HFFc6 (cell line): Measurements from ENCODE around the gene DYSF. TPM values are rescaled to one million over a fixed set of nuclear protein-coding genes. Genes with fewer than 3 reads are reported as not detected.

Experiments
- DNase-seq: peaks from one replicate; pipeline ENCODE4 v3.0.0-alpha.2; 2018
- H3K27ac Mint-ChIP-seq: 2 replicates; pipeline ENCODE4 v1.8.0; 2020; ENCODE audit warnings: mild to moderate bottlenecking, mixed read lengths
- H3K27me3 Mint-ChIP-seq: 2 replicates; pipeline ENCODE4 v1.8.0; 2021; ENCODE audit warnings: mild to moderate bottlenecking, moderate library complexity, mixed read lengths; ENCODE audit not compliant: insufficient read depth
- H3K36me3 Mint-ChIP-seq: 2 replicates; pipeline ENCODE4 v1.8.0; 2021; ENCODE audit warnings: low read depth, mixed read lengths
- H3K4me1 Mint-ChIP-seq: 2 replicates; pipeline ENCODE4 v1.8.0; 2020; ENCODE audit warnings: low read depth, mixed read lengths
- H3K4me3 Mint-ChIP-seq: 2 replicates; pipeline ENCODE4 v1.8.0; 2020; ENCODE audit warnings: mild to moderate bottlenecking, moderate library complexity, mixed read lengths
- H3K9me3 Mint-ChIP-seq: 2 replicates; pipeline ENCODE4 v1.8.0; 2020; ENCODE audit warnings: mild to moderate bottlenecking, mixed read lengths
- CTCF ChIP-seq: fragments of 200-600 bp; sonication (generic); IDR thresholded peaks from 2 replicates; pipeline ENCODE4 v1.5.0; 2021; ENCODE audit warnings: antibody characterized with exemption, mild to moderate bottlenecking
- total RNA-seq, 6 experiments: library from RNA; stranded (reverse); fragmentation: NEBNext Ultra II Directional; extraction: Animal tissue kit (Norgen Biotek cat#: 25700); gene quantifications; 2 replicates in 1 of 6; 3 replicates in 5 of 6; pipeline ENCODE4 v1.2.3, GENCODE V29; 2021

Gene DYSF
- total RNA-seq, 6 experiments from 2014 or later = 0.07 to 0.57 (median 0.32) TPM

- no peak for TF ChIP-seq CTCF
- Mint-ChIP-seq H3K27ac (no peak overlapping the region), H3K9me3 (no peaks in the 10 kb centered on the region), H3K36me3 (no peaks in the 10 kb centered on the region), H3K4me1 (0 out of 2 replicates have a peak, but pooled peaks cover under 1% of the 10 kb centered on the region), H3K27me3 (peaks cover 15% of the 10 kb centered on the region), H3K4me3 (no peak overlapping the region)
- DNase-seq = no peak
Observed at GRCh38 chr2:71492112-71492511, 38.8 kb downstream of the DYSF start.

- H3K4me1 Mint-ChIP-seq = peaks cover 20% of the 10 kb centered on the region
- H3K27ac Mint-ChIP-seq = no peak overlapping the region
- no peak overlapping the region for H3K4me3 Mint-ChIP-seq
Observed at GRCh38 chr2:71494091-71494490, 40.7 kb downstream of the DYSF start.

GRCh38 chr2:71494523-71495155 lies 41.3 kb downstream of the DYSF start:
- no peak for TF ChIP-seq CTCF
- H3K4me1 Mint-ChIP-seq = peaks cover 26% of the 10 kb centered on the region

More at GRCh38 chr2:71494091-71494490, 40.7 kb downstream of the DYSF start:
- no peaks in the 10 kb centered on the region for H3K36me3 Mint-ChIP-seq
- no peak for DNase-seq
- H3K27me3 Mint-ChIP-seq = peaks cover 11% of the 10 kb centered on the region
- no peaks in the 10 kb centered on the region for H3K9me3 Mint-ChIP-seq
- no peak for TF ChIP-seq CTCF

GRCh38 chr2:71496156-71496770 lies 42.9 kb downstream of the DYSF start:
- DNase-seq = no peak
- Mint-ChIP-seq H3K36me3 (no peaks in the 10 kb centered on the region), H3K9me3 (no peaks in the 10 kb centered on the region), H3K4me1 (peaks cover 32% of the 10 kb centered on the region), H3K27me3 (peaks cover 6% of the 10 kb centered on the region), H3K4me3 (no peak overlapping the region), H3K27ac (no peak overlapping the region)
- no peak for TF ChIP-seq CTCF

More at GRCh38 chr2:71494523-71495155, 41.3 kb downstream of the DYSF start:
- H3K36me3 Mint-ChIP-seq = no peaks in the 10 kb centered on the region
- no peaks in the 10 kb centered on the region for H3K9me3 Mint-ChIP-seq
- no peak overlapping the region for H3K27ac Mint-ChIP-seq
- no peak overlapping the region for H3K4me3 Mint-ChIP-seq
- peaks cover 7% of the 10 kb centered on the region for H3K27me3 Mint-ChIP-seq
- DNase-seq = no peak

- Mint-ChIP-seq H3K36me3 (no peaks in the 10 kb centered on the region), H3K27ac (peak overlapping the region; percentile 95), H3K4me3 (peak overlapping the region; percentile 63), H3K4me1 (peaks cover 32% of the 10 kb centered on the region), H3K27me3 (peaks cover 5% of the 10 kb centered on the region), H3K9me3 (no peaks in the 10 kb centered on the region)
- peak; percentile 94 for DNase-seq
- TF ChIP-seq CTCF = no peak
Observed at GRCh38 chr2:71498261-71498701, 44.9 kb downstream of the DYSF start.
